ENCODE data around the gene DCDC2C. TPM values are rescaled to one million over a fixed set of nuclear protein-coding genes. Genes with fewer than 3 reads are reported as not detected.

The DCDC2C gene
- polyA plus RNA-seq, 2 of the 4 experiments (the other 2 are of a cell fraction): not detected

DNA sequence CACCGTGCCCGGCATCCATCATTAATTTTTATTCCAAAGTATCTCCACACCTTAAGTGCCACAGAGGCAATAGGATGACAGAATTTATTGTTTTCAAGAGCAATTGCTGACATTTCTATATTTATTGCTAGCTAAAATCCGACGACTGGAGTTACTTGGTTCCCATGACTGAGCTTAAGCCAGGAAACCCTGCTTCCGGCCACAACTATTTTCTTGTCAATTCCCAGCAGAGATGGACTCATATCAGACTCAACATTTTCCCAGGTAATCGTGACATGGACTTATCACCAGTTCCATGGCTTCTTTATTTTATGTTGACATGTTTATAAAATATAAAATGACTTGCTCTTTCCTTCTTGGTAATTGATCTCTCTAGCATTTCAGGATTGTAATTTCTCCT lies 20.6 kb upstream of the DCDC2C start:
- no peak for TF ChIP-seq JUNB (IDR thresholded peaks at IDR 0.05)
- no peak for TF ChIP-seq HOXA7 (CRISPR knock-in tag; IDR thresholded peaks at IDR 0.05)
- no peak for TF ChIP-seq TFCP2L1 (CRISPR knock-in tag; IDR thresholded peaks at IDR 0.05)
- TF ChIP-seq PHF8 (IDR thresholded peaks at IDR 0.05; ENCODE audit: borderline replicate concordance, low read depth): no peak
- TF ChIP-seq FOXS1 (CRISPR knock-in tag; IDR thresholded peaks at IDR 0.05): no peak
- TF ChIP-seq BHLHE40 (IDR thresholded peaks at IDR 0.05; ENCODE audit: low read depth, low read length): no peak
- TF ChIP-seq, protein P1, sequence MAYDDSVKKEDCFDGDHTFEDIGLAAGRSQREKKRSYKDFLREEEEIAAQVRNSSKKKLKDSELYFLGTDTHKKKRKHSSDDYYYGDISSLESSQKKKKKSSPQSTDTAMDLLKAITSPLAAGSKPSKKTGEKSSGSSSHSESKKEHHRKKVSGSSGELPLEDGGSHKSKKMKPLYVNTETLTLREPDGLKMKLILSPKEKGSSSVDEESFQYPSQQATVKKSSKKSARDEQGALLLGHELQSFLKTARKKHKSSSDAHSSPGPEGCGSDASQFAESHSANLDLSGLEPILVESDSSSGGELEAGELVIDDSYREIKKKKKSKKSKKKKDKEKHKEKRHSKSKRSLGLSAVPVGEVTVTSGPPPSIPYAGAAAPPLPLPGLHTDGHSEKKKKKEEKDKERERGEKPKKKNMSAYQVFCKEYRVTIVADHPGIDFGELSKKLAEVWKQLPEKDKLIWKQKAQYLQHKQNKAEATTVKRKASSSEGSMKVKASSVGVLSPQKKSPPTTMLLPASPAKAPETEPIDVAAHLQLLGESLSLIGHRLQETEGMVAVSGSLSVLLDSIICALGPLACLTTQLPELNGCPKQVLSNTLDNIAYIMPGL (CRISPR knock-in tag; IDR thresholded peaks at IDR 0.05; ENCODE audit: borderline replicate concordance): no peak
- TF ChIP-seq, protein P2, sequence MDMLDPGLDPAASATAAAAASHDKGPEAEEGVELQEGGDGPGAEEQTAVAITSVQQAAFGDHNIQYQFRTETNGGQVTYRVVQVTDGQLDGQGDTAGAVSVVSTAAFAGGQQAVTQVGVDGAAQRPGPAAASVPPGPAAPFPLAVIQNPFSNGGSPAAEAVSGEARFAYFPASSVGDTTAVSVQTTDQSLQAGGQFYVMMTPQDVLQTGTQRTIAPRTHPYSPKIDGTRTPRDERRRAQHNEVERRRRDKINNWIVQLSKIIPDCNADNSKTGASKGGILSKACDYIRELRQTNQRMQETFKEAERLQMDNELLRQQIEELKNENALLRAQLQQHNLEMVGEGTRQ (IDR thresholded peaks at IDR 0.05): no peak
- TF ChIP-seq HOXB5 (CRISPR knock-in tag; IDR thresholded peaks at IDR 0.05): no peak

GRCh38 chr2:3683748-3684454 lies 19.5 kb upstream of the DCDC2C start:
- Histone ChIP-seq H3K4me3 (no peak overlapping the region), H3K4me2 (no peak overlapping the region), H3K9me3 (no peaks in the 10 kb centered on the region), H3K27ac (no peak overlapping the region), H3K4me1 (no peaks in the 10 kb centered on the region)
- ChIA-PET POLR2A (no interaction called here), CTCF (interaction anchor here (1.5 kb wide), 1 partner anchor 9 kb away, joined by 6 read pairs; no protein-coding TSS in a partner anchor)
- 13% methylated on average over 3 of the region's 3 CpGs for WGBS (ENCODE audit: missing lambda C conversion rate)
- no peak for TF ChIP-seq RAD21 (conservative IDR thresholded peaks at IDR 0.05 in 1 of 2, IDR thresholded peaks at IDR 0.05 in 1 of 2)
- TF ChIP-seq CEBPB (IDR thresholded peaks at IDR 0.05): no peak
- no peak for TF ChIP-seq RCOR1 (IDR thresholded peaks at IDR 0.05; ENCODE audit: low read depth, low read length)
- no peak for TF ChIP-seq SMC3 (IDR thresholded peaks at IDR 0.05)
- no peak for TF ChIP-seq ELK1 (IDR thresholded peaks at IDR 0.05; ENCODE audit: low read depth, low read length)
- TF ChIP-seq, protein P3, sequence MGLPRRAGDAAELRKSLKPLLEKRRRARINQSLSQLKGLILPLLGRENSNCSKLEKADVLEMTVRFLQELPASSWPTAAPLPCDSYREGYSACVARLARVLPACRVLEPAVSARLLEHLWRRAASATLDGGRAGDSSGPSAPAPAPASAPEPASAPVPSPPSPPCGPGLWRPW (IDR thresholded peaks at IDR 0.05): no peak
- TF ChIP-seq NFE2L2 (conservative IDR thresholded peaks at IDR 0.05; ENCODE audit: low read length): no peak
- no peak for TF ChIP-seq EP300 (IDR thresholded peaks at IDR 0.05)
- TF ChIP-seq, protein P1 (CRISPR knock-in tag; IDR thresholded peaks at IDR 0.05; ENCODE audit: borderline replicate concordance): no peak
- TF ChIP-seq ZC3H11A (IDR thresholded peaks at IDR 0.05): no peak
- TF ChIP-seq ESRRA (IDR thresholded peaks at IDR 0.05; ENCODE audit: borderline replicate concordance, low read length): no peak
- TF ChIP-seq, protein P4, sequence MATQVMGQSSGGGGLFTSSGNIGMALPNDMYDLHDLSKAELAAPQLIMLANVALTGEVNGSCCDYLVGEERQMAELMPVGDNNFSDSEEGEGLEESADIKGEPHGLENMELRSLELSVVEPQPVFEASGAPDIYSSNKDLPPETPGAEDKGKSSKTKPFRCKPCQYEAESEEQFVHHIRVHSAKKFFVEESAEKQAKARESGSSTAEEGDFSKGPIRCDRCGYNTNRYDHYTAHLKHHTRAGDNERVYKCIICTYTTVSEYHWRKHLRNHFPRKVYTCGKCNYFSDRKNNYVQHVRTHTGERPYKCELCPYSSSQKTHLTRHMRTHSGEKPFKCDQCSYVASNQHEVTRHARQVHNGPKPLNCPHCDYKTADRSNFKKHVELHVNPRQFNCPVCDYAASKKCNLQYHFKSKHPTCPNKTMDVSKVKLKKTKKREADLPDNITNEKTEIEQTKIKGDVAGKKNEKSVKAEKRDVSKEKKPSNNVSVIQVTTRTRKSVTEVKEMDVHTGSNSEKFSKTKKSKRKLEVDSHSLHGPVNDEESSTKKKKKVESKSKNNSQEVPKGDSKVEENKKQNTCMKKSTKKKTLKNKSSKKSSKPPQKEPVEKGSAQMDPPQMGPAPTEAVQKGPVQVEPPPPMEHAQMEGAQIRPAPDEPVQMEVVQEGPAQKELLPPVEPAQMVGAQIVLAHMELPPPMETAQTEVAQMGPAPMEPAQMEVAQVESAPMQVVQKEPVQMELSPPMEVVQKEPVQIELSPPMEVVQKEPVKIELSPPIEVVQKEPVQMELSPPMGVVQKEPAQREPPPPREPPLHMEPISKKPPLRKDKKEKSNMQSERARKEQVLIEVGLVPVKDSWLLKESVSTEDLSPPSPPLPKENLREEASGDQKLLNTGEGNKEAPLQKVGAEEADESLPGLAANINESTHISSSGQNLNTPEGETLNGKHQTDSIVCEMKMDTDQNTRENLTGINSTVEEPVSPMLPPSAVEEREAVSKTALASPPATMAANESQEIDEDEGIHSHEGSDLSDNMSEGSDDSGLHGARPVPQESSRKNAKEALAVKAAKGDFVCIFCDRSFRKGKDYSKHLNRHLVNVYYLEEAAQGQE (IDR thresholded peaks at IDR 0.05): no peak
- TF ChIP-seq EHMT2 (IDR thresholded peaks at IDR 0.05; ENCODE audit: low read depth): no peak
- TF ChIP-seq SREBF2 (IDR thresholded peaks at IDR 0.05): no peak
- TF ChIP-seq HOXB5 (CRISPR knock-in tag; IDR thresholded peaks at IDR 0.05): no peak
- no peak for TF ChIP-seq NPAS2 (CRISPR knock-in tag; IDR thresholded peaks at IDR 0.05; ENCODE audit: borderline replicate concordance)
- TF ChIP-seq EHF (CRISPR knock-in tag; IDR thresholded peaks at IDR 0.05): no peak
- TF ChIP-seq, protein P5, sequence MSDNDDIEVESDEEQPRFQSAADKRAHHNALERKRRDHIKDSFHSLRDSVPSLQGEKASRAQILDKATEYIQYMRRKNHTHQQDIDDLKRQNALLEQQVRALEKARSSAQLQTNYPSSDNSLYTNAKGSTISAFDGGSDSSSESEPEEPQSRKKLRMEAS (IDR thresholded peaks at IDR 0.05): no peak
- TF ChIP-seq GATA3 (IDR thresholded peaks at IDR 0.05; ENCODE audit: borderline replicate concordance): no peak
- ATAC-seq: no peak
- no peak for FAIRE-seq
- no peak for DNase-seq (ENCODE audit: low read depth in 1 of 2, low spot score in 1 of 2)

More for the DNA sequence above, 20.6 kb upstream of the DCDC2C start:
- Histone ChIP-seq H3K4me2 (no peak overlapping the region), H3K4me1 (no peaks in the 10 kb centered on the region), H3K4me3 (no peak overlapping the region), H3K9me3 (no peaks in the 10 kb centered on the region), H3K27ac (no peak overlapping the region)
- ChIA-PET CTCF (interaction anchor here (1.5 kb wide), 1 partner anchor 10 kb away, joined by 6 read pairs; no protein-coding TSS in a partner anchor), POLR2A (no interaction called here)
- no peak for DNase-seq (ENCODE audit: low read depth in 1 of 2, low spot score in 1 of 2)
- ATAC-seq: no peak
- WGBS (ENCODE audit: missing lambda C conversion rate): 57% methylated on average over 6 of the region's 6 CpGs
- FAIRE-seq: no peak

All from A549 (cell line).